Liver (tissue), 9 donors: ENCODE results near the gene DYNLT2. TPM values are rescaled to one million over a fixed set of nuclear protein-coding genes. Genes with fewer than 3 reads are reported as not detected.

Source experiments
- DNase-seq: peaks from one replicate; pipeline ENCODE4 v3.0.0-alpha.2; 2017; ENCODE audit warnings: low spot score
- H3K27ac ChIP-seq, 2 donors: one replicate each; pipeline ENCODE4 v1.7.0; 2013; ENCODE audit warnings: inconsistent platforms in 2 of 2, low read length in 2 of 2, control low read depth in 1 of 2, low read depth in 1 of 2, mild to moderate bottlenecking in 1 of 2
- H3K27me3 ChIP-seq, 4 donors: one replicate each; pipeline versions ENCODE4 v1.6.1 to v1.7.0; 2013; ENCODE audit warnings: low read length in 3 of 4, inconsistent platforms in 1 of 4, mild to moderate bottlenecking in 1 of 4, moderate library complexity in 1 of 4; ENCODE audit not compliant: control insufficient read depth in 4 of 4, insufficient read depth in 4 of 4
- H3K36me3 ChIP-seq, 4 donors: one replicate each; pipeline versions ENCODE4 v1.6.1 to v1.7.0; 2013; ENCODE audit warnings: low read length in 3 of 4, mild to moderate bottlenecking in 3 of 4, low read depth in 1 of 4, moderate library complexity in 1 of 4; ENCODE audit not compliant: control insufficient read depth in 4 of 4, insufficient read depth in 3 of 4
- H3K4me1 ChIP-seq, 4 donors: one replicate each; pipeline versions ENCODE4 v1.6.1 to v1.7.0; 2013; ENCODE audit warnings: low read length in 3 of 4, mild to moderate bottlenecking in 3 of 4, moderate library complexity in 1 of 4; ENCODE audit not compliant: control insufficient read depth in 4 of 4, insufficient read depth in 4 of 4
- H3K4me3 ChIP-seq, 3 donors: one replicate each; pipeline versions ENCODE4 v1.6.1 to v1.7.0; 2013; ENCODE audit warnings: low read length in 3 of 3, control low read depth in 1 of 3, low read depth in 1 of 3, mild to moderate bottlenecking in 1 of 3
- H3K9ac ChIP-seq, 2 donors: one replicate each; pipeline ENCODE4 v1.7.0; 2013; ENCODE audit warnings: low read length in 2 of 2, mild to moderate bottlenecking in 2 of 2, moderate library complexity in 2 of 2, control low read depth in 1 of 2, low read depth in 1 of 2
- H3K9me3 ChIP-seq, 4 donors: one replicate each; pipeline versions ENCODE4 v1.6.1 to v1.7.0; 2013; ENCODE audit warnings: low read length in 3 of 4; ENCODE audit not compliant: control insufficient read depth in 4 of 4
- ATF3 ChIP-seq: IDR thresholded peaks from 2 replicates; pipeline ENCODE4 v1.6.1; 2016; ENCODE audit warnings: antibody characterized with exemption
- CTCF ChIP-seq: fragments of 150-350 bp; IDR thresholded peaks from 2 replicates; pipeline ENCODE4 v1.5.1; 2017; ENCODE audit warnings: improper control_type of control experiment, low read depth, low read length; ENCODE audit not compliant: missing input control
- EGR1 ChIP-seq, 2 donors: IDR thresholded peaks; 2 replicates each; pipeline ENCODE4 v1.6.1; 2016 to 2018; ENCODE audit warnings: antibody characterized with exemption in 2 of 2, low read depth in 2 of 2
- FOXA1 ChIP-seq: IDR thresholded peaks from 2 replicates; pipeline ENCODE4 v1.6.1; 2016; ENCODE audit warnings: antibody characterized with exemption
- FOXA2 ChIP-seq: IDR thresholded peaks from 2 replicates; pipeline ENCODE4 v1.6.1; 2016; ENCODE audit warnings: antibody characterized with exemption
- GABPA ChIP-seq, 2 donors: IDR thresholded peaks in 1 of 2; conservative IDR thresholded peaks in 1 of 2; 2 replicates each; pipeline ENCODE4 v1.6.1; 2016; ENCODE audit warnings: antibody characterized with exemption in 2 of 2, mild to moderate bottlenecking in 1 of 2, moderate library complexity in 1 of 2
- HNF4A ChIP-seq, 2 donors: conservative IDR thresholded peaks; 2 replicates each; pipeline ENCODE4 v1.6.1; 2016; ENCODE audit warnings: antibody characterized with exemption in 2 of 2, mild to moderate bottlenecking in 2 of 2
- HNF4G ChIP-seq: IDR thresholded peaks from 2 replicates; pipeline ENCODE4 v1.6.1; 2016; ENCODE audit warnings: antibody characterized with exemption
- JUND ChIP-seq, 2 donors: IDR thresholded peaks; 2 replicates each; pipeline ENCODE4 v1.6.1; 2016; ENCODE audit warnings: antibody characterized with exemption in 2 of 2
- MAX ChIP-seq: IDR thresholded peaks from 2 replicates; pipeline ENCODE4 v1.6.1; 2016; ENCODE audit warnings: antibody characterized with exemption
- NR2F2 ChIP-seq: IDR thresholded peaks from 2 replicates; pipeline ENCODE4 v1.6.1; 2016; ENCODE audit warnings: antibody characterized with exemption
- RAD21 ChIP-seq, 2 donors: IDR thresholded peaks; 2 replicates each; pipeline ENCODE4 v1.6.1; 2016; ENCODE audit warnings: antibody characterized with exemption in 2 of 2, mild to moderate bottlenecking in 2 of 2
- REST ChIP-seq: IDR thresholded peaks from 2 replicates; pipeline ENCODE4 v1.6.1; 2016; ENCODE audit warnings: antibody characterized with exemption, mild to moderate bottlenecking
- RXRA ChIP-seq, 2 donors: IDR thresholded peaks; 2 replicates each; pipeline ENCODE4 v1.6.1; 2017 to 2018; ENCODE audit warnings: antibody characterized with exemption in 2 of 2, mild to moderate bottlenecking in 1 of 2
- SP1 ChIP-seq: IDR thresholded peaks from 2 replicates; pipeline ENCODE4 v1.6.1; 2018; ENCODE audit warnings: antibody characterized with exemption, mild to moderate bottlenecking
- TAF1 ChIP-seq: conservative IDR thresholded peaks from 2 replicates; pipeline ENCODE4 v1.6.1; 2016; ENCODE audit warnings: antibody characterized with exemption, mild to moderate bottlenecking
- YY1 ChIP-seq: IDR thresholded peaks from 2 replicates; pipeline ENCODE4 v1.6.1; 2016; ENCODE audit warnings: antibody characterized with exemption, mild to moderate bottlenecking
- ZBTB33 ChIP-seq: IDR thresholded peaks from 2 replicates; pipeline ENCODE4 v1.6.1; 2016; ENCODE audit warnings: antibody characterized with exemption
- polyA plus RNA-seq, 2 donors: library from polyadenylated mRNA; stranded (reverse) in 1 of 2; unstranded in 1 of 2; fragments of 200-250 nt in 1 of 2; fragments of >200 nt in 1 of 2; fragmentation: Nextera tagmentation in 1 of 2; extraction: Ambion mirVana in 1 of 2; gene quantifications; one replicate each; pipeline versions ENCODE4 v1.2.1 to v1.2.3, GENCODE V29; 2013 to 2015
- total RNA-seq, 2 donors: library from RNA; depleted of rRNA; stranded (reverse); fragments of >200 nt; gene quantifications; one replicate each; pipeline ENCODE4 v1.2.3, GENCODE V29; 2014
- donor health status: healthy.
- donor health status: healthy.
- donor health status: healthy.
- donor health status: healthy.
- donor health status: healthy.

Gene DYNLT2
- total and polyA plus RNA-seq, 4 donors: 0.37 to 2.3 (median 1.2) TPM

- H3K9ac ChIP-seq: no peak overlapping the region
- no peak overlapping the region for H3K4me3 ChIP-seq
- H3K9me3 ChIP-seq: no peaks in the 10 kb centered on the region
- TF ChIP-seq FOXA1 (no peak), HNF4G (no peak), EGR1 (IDR thresholded peaks at IDR 0.05; ENCODE audit: low read depth in 2 of 2) (no peak), YY1 (no peak), MAX (no peak), FOXA2 (no peak), TAF1 (no peak), JUND (IDR thresholded peaks at IDR 0.05) (no peak), SP1 (no peak), REST (no peak), CTCF (no peak), GABPA (IDR thresholded peaks at IDR 0.05 in 1 of 2, conservative IDR thresholded peaks at IDR 0.05 in 1 of 2) (no peak), HNF4A (conservative IDR thresholded peaks at IDR 0.05) (no peak), RAD21 (IDR thresholded peaks at IDR 0.05) (no peak), NR2F2 (no peak), ATF3 (no peak), ZBTB33 (no peak), RXRA (IDR thresholded peaks at IDR 0.05) (no peak)
- H3K36me3 ChIP-seq: no peaks in the 10 kb centered on the region
- DNase-seq: no peak
- H3K27me3 ChIP-seq: no peaks in the 10 kb centered on the region
- H3K27ac ChIP-seq: no peak overlapping the region
- H3K4me1 ChIP-seq: peaks cover 0 to 5% (median 0%) of the 10 kb centered on the region in 4 donors
These were observed 21.4 kb downstream of the DYNLT2 start for GRCh38 chr6:169729961-169730360.

GRCh38 chr6:169726963-169727362 lies 24.4 kb downstream of the DYNLT2 start:
- no peak overlapping the region for H3K4me3 ChIP-seq
- no peak for DNase-seq
- no peaks in the 10 kb centered on the region for H3K27me3 ChIP-seq
- no peak overlapping the region for H3K27ac ChIP-seq
- TF ChIP-seq HNF4A (conservative IDR thresholded peaks at IDR 0.05) (no peak), NR2F2 (no peak), ZBTB33 (no peak), FOXA1 (no peak), EGR1 (IDR thresholded peaks at IDR 0.05; ENCODE audit: low read depth in 2 of 2) (no peak), HNF4G (no peak), ATF3 (no peak), FOXA2 (no peak), REST (no peak), YY1 (no peak), RXRA (IDR thresholded peaks at IDR 0.05) (no peak)
- no peaks in the 10 kb centered on the region for H3K36me3 ChIP-seq
- H3K9me3 ChIP-seq: no peaks in the 10 kb centered on the region
- H3K9ac ChIP-seq: no peak overlapping the region
- peaks cover 0 to 19% (median 9%) of the 10 kb centered on the region in 4 donors for H3K4me1 ChIP-seq
